D341Med (cell line): Measurements from ENCODE around the gene PLTP.
"Not testable (repeated sequence)": the region's sequence is repeated elsewhere in the genome, so short reads cannot be mapped to it uniquely, and the experiment has no call there.

Experiments used
- DNase-seq: peaks from one replicate; pipeline ENCODE4 v3.0.0; 2012; ENCODE audit warnings: low spot score

The PLTP gene

GRCh38 chr20:45874104-45874481 lies 37.9 kb downstream of the PLTP start:
- DNase-seq, result not testable (repeated sequence)

DNA sequence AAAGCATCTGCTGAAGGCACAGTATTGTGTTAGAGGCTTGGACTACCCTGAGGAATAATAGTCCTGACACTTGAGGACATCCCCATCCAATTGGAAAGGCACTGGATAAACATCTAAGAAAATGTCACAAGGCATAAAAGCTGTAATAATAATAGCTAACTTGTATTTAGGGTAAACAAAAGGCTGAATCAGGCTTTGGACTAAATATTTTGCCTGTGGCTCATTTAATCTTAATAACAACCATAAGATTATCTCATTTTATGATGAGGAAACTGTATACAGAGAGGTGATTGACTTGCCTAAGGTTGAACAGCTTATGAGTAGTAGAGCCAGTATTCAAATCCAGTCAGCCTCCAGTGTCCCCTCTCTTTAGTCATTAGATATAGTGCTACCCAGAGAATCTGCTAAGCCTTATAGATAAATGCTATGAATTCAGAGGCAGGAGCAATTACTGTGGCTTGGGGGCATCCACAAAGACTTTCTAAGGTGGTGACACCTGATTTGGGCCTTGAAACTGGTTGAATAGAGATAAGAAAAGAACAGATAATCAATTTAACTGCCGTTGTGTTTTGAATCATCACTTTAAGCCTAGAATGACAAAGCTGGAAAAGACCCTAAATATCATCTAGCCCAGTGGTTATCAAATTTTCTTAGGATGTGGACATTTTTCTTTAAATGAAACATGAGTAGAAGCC lies 38.4 kb downstream of the PLTP start:
- no peak for DNase-seq

DNA sequence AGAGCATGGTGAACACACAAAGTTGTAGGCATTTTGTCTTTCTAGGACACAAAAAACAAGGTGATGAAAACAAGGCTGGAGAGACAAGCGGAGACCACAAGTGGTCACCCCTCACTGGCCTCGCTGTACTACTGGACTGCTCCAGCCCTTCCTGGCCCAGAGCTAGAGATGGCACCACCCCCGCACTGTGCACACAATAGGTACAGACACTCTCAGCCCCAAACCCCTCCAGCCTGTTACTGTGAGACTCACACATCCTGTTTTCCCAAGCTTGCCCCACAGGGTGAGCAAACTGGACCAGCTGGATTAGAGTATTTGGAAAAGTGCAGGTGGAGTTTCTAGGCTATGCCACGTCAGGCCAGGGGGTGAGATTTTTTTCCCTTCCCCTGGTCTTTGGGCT lies 39.3 kb downstream of the PLTP start:
- no peak for DNase-seq

- no peak for DNase-seq
These were observed 44.2 kb downstream of the PLTP start for GRCh38 chr20:45867819-45868176.

DNA sequence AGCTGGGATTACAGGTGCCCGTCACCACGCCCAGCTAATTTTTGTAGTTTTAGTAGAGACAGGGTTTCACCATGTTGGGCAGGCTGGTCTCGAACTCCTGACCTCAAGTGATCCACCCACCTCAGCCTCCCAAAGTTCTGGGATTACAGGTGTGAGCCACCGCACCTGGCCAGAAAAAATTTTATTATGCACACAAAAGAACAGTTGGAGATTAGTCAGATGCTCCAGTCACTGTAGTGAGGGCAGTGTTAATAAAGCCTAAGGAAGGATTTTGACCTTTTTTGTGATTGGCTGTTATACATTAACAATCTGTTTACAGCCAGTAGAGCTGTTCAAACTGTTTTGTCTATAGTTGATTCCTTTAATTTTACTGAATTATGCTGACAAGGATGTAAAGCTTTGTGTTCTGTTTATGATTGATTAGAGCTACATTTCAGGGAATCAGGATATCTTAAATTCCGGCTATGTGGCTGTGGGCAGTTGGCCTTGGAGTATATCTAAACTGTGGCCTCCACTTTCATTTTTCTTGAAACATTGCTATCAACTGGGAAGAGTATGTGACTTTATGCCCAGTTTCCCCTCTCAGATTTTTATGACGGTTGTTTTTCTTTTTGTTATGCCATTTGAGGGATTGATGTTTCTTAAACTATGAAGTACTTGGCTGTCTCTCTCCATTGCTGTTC lies 44.7 kb downstream of the PLTP start:
- no peak for DNase-seq

- DNase-seq, result no peak
These were observed 45.5 kb downstream of the PLTP start for GRCh38 chr20:45866454-45866853.

DNA sequence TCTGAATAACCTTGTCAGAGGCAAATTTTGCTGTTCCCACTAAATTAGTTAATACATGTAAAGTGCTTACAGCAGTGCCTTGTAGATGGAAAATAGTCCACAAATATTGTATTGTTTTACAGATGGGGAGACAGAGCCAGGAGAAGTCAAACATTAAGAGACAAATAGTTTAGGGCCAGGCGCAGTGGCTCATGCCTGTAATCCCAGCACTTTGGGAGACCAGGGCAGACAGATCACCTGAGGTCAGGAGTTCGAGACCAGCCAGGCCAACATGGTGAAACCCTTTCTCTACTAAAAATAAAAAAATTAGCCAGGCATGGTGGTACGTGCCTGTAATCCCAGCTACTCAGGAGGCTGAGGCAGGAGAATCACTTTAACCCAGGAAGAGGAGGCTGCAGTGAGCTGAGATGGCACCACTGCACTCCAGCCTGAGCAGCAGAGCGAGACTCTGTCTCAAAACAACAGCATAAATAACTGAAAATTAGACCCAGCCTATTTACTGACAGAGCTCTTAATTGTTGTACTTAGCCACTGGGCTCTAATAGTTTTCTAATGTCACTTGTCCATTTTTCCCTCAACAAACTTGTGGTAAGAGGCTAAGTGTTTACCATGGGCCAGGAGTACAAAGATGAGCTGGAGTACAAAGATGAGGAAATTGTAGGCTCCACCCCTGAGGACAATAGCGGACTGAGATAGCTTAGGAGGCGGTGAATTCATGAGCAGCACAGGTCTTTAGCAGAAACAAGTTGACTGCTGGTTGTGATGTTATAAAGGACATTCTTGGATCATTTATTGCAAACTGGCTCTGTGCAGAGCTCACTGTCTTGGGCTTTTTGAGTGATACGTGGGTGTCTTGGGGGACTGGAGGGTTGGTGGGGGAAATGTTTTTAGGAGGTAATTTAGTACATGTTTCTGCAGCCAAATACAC lies 48.1 kb downstream of the PLTP start:
- DNase-seq, result no peak

GRCh38 chr20:45861221-45862075 lies 50.5 kb downstream of the PLTP start:
- no peak for DNase-seq

DNA sequence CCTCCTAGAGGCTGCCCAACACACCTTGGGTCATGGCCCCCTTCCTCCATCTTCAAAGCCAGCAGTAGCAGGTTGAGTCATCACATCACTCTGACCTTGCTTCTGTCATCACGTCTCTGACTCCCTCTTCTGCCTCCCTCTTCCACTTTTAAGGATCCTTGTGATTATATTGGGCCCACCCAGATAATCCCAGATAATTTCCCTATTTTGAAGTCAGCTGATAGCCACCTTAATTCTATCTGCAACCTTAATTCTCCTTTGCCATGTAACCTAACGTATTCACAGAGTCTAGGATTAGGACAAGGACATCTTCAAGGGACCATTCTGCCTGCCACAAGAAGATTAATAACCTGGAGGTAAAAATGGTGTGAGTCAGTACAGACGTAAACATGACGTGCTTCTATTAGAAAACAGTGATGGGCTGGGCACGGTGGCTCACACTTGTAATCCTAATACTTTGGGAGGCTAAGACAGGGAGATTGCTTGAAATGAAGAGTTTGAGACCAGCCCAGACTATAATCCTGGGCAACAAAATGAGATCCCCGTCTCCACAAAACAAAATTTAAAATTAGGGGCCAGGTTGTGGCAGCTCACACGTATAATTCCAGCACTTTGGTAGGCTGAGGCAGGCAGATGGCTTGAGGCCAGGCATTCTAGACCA lies 51.3 kb downstream of the PLTP start:
- DNase-seq, result no peak

DNA sequence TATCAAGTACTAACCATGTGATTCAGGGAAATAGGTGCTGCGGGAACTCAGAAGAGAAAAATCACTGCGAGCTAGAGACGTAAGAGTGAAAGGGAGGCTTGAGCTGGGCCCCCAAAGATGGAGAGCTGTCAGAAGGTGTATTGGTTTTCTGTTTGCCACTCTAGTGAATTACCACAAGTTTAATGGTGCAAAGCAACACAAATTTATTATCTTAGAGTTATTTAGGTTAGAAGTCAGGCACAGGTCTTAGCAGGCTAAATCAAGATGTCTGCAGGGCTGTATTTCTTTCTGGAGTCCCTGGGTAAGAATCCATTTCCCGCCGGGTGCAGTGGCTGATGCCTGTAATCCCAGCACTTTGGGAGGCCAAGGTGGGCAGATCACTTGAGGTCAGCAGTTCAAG lies 52.0 kb downstream of the PLTP start:
- no peak for DNase-seq

DNA sequence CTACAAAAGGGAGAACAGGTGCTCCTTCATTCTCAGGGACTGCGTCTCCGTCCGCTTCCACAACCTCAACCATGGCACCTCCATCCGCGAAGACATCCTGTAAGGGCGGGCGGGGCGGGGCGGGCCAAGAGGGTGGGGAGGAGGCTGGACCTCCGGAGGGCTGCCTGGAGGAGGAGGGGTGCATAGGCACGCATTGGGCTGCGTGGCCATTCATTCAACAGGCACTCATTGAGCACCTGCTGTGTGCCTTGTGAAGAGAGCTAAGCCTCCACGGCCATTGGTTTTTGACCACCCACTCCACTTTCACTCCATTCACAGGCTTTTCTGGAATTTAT lies 54.1 kb downstream of the PLTP start:
- no peak for DNase-seq

DNA sequence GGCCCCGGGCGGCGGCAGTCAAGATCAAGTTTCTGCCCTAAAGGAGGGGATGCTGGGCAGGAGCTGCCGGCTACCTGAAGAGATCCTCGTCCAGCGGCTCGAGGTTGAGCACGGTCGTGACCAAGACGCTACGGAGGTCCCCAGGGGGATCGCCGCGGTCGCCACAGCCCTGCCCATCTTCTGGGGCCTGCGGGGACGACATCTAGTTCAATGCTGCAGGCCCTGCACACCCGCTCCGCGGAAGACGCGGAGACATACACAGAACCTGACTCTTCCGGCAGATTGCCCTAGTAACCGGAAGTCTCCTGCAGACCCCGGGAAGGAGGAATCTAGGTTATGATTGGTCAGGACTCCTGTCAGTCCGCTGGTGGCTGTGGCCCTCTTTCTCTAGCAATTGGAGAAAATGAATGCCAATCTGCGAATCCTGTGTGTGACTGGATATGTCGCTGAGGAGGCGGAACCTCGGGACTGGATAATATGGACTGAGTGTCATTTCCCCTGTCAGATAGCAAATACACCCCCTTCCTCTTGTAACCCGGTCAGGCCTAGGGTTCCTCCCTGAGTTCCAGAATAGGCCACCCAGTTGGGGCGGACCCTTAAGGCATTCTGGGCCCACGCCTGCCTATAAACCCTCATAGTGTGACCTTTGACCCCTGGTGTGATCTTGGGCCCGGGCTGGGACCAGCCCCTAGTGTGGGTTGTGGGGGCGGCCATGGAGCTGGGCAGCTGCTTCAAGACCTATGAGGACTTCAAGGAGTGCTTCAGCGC lies 54.7 kb downstream of the PLTP start, which contains the start of the genes ACOT8 and ZSWIM3:
ACOT8 (minus strand) TSS at position 279 of the 768 bp plus-strand sequence; CDS start at position 202, 77 bp downstream.
ZSWIM3 (plus strand) TSS at position 501 of the 768 bp plus-strand sequence; CDS start at position 713, 212 bp downstream.
- peak; percentile 99 for DNase-seq

- DNase-seq, result no peak
These were observed 58.5 kb downstream of the PLTP start for GRCh38 chr20:45853484-45853883.

- no peak for DNase-seq
These were observed 59.6 kb downstream of the PLTP start for GRCh38 chr20:45852326-45852725.

GRCh38 chr20:45851501-45851900 lies 60.5 kb downstream of the PLTP start:
- no peak for DNase-seq

DNA sequence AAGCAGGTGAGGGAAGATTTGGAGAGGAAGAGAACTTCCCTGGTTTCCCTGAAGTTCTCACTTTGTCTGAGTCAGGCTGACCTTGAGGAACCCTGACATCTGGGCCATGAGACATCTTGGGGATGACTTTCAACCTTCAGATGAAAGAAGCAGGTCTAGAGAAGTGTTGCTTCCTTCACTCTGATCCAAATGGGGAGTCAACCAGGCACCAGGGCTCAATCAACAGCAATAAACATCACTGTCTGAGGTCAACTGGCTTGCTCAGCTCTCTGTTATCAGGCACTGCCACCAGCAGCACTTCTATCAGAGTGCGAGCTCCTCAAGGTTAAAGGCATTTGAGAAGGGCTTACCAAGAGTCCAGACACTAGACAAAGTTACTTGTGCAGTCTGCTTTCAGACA lies 61.0 kb downstream of the PLTP start:
- no peak for DNase-seq

- DNase-seq, result no peak
These were observed 61.7 kb downstream of the PLTP start for GRCh38 chr20:45850238-45850637.

DNA sequence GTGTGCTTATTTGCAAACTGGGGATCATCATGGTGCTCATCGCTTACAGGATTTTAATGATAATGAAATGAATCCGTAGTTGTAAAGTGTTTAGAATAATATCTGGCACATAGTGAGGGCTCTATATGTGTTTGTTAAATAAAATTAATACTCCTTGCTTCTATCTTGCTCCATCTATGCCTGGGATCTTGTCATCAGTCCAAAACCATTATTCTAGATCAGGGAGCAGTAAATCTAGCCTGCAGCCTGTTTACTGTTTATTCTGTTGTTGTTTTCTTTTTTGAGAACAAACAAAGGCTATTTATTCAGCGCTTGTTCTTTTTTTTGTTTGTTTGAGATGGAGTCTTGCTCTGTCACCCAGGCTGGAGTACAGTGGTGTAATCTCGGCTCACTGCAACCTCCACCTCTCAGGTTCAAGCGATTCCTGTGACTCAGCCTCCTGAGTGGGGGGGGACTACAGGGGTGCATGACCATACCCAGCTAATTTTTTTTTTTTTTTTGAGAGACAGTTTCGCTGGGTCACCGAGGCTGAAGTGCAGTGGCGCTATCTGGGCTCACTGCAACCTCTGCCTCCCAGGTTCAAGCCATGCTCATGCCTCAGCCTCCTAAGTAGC lies 62.9 kb downstream of the PLTP start:
- DNase-seq, result no peak
